ACC112 (cell line): ENCODE measurements around the gene SPATC1L.
A peak's percentile ranks its signal among the peaks of the same experiment; 100 is the strongest.

Source experiments
- H2AFZ ChIP-seq: fragments of 200-600 bp; sonication (generic); one replicate; pipeline ENCODE4 v1.6.0; 2017; ENCODE audit warnings: antibody characterized with exemption, low read length; ENCODE audit not compliant: unreplicated experiment
- H3K27ac ChIP-seq: fragments of 200-600 bp; sonication (generic); 2 replicates; pipeline ENCODE4 v1.5.1; 2014; ENCODE audit warnings: low read depth, mild to moderate bottlenecking, antibody characterized with exemption, low read length, moderate library complexity
- H3K27me3 ChIP-seq: fragments of 200-600 bp; sonication (generic); 2 replicates; pipeline ENCODE4 v1.6.1; 2014; ENCODE audit warnings: mild to moderate bottlenecking, antibody characterized with exemption, low read length, moderate library complexity, mixed read lengths; ENCODE audit not compliant: insufficient read depth
- H3K36me3 ChIP-seq: fragments of 200-600 bp; sonication (generic); 2 replicates; pipeline ENCODE4 v1.6.1; 2016; ENCODE audit warnings: mild to moderate bottlenecking, antibody characterized with exemption, low read length, moderate library complexity, mixed read lengths; ENCODE audit not compliant: insufficient read depth
- H3K4me1 ChIP-seq: fragments of 200-600 bp; sonication (generic); one replicate; pipeline ENCODE4 v1.6.1; 2016; ENCODE audit warnings: low read length, mixed read lengths; ENCODE audit not compliant: insufficient read depth, unreplicated experiment, control insufficient read depth
- H3K4me3 ChIP-seq: fragments of 200-600 bp; sonication (generic); 2 replicates; pipeline ENCODE4 v1.5.1; 2014; ENCODE audit warnings: mild to moderate bottlenecking, low read depth, low read length
- H3K79me2 ChIP-seq: fragments of 200-600 bp; sonication (generic); one replicate; pipeline ENCODE4 v1.6.0; 2016; ENCODE audit warnings: low read length; ENCODE audit not compliant: control insufficient read depth, unreplicated experiment, insufficient read depth

The SPATC1L gene

DNA sequence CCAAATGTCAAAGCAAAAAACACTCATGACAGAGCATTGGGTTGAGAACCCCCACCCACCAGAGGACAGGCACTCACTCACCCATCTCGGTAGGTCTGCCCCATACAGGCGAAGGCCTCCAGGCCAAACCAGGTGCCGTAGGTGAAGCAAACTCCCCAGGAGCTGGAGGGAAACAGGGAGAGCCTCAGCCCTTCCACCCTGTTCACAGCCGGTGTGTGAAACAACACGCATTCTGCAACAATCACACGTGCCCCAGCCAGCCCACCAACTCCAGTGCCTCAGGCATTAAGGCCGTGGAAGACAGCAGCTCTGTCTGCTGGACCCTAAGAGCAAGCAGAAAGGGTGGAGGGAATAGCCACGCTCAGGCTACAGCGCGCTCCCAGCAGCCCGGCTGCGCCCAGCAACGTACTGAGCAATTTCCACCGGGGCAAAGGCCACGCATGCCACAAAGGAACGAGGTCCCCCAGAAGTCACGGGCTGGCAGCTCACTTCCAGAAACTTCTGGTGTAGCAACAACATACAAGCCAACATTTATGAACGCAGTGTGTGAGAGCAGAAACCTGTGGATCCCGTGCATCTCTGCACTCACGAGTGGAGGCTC, 11.4 kb upstream of the SPATC1L start:
- H3K27me3 ChIP-seq: no peaks in the 10 kb centered on the region
- peaks cover 27% of the 10 kb centered on the region for H3K36me3 ChIP-seq
- peaks cover 10% of the 10 kb centered on the region for H3K4me1 ChIP-seq
- H3K27ac ChIP-seq: no peak overlapping the region
- no peaks in the 10 kb centered on the region for H3K79me2 ChIP-seq
- H2AFZ ChIP-seq: no peak overlapping the region
- H3K4me3 ChIP-seq: no peak overlapping the region

DNA sequence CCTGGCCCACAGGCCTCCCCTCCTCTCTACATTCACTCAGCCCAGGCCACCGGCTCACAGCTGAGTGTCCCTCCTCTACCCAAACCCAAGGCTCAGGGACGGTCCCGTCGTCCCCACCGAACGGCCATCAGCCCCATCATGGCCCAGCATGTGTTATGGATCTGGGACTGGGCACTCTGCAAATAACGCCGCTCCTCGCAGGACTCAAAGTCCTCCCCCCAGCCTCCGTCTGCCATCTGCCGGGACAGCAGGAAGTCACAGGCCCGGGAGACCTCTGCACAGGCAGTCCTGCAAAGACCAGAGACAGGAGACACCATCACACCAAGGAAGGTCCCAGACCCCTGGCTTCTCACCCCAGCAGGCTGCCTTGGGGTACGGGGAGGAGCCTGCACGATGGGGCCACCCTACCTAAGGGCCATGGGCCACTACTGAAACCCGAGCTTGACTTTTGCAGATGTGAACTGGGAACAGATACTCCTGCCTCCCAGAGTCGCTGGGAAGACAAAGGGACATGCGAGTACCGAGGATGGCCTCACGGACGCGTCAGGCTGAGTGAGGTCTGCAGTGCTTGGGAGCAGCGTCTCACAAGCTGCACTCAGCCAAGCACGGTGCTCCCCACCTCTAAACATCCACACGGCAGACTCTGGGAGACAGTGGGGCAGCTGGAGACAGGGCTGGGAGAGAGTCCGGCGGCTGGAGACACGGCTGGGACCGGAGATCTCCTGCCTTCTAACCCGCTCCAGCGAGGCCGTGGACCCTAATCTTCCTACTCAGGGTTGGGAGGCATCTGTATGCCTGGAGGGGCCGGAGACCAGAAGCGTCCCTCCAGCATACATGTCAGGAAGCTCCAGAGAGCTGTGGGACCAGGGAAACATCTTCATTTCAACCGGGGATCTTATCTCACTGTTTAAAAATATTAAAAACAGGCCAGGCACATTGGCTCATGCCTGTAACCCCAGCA, 10.4 kb upstream of the SPATC1L start:
- Histone ChIP-seq H2AFZ (no peak overlapping the region), H3K27ac (no peak overlapping the region), H3K4me1 (peaks cover 16% of the 10 kb centered on the region), H3K36me3 (peaks cover 26% of the 10 kb centered on the region), H3K27me3 (no peaks in the 10 kb centered on the region), H3K79me2 (no peaks in the 10 kb centered on the region), H3K4me3 (no peak overlapping the region)

DNA sequence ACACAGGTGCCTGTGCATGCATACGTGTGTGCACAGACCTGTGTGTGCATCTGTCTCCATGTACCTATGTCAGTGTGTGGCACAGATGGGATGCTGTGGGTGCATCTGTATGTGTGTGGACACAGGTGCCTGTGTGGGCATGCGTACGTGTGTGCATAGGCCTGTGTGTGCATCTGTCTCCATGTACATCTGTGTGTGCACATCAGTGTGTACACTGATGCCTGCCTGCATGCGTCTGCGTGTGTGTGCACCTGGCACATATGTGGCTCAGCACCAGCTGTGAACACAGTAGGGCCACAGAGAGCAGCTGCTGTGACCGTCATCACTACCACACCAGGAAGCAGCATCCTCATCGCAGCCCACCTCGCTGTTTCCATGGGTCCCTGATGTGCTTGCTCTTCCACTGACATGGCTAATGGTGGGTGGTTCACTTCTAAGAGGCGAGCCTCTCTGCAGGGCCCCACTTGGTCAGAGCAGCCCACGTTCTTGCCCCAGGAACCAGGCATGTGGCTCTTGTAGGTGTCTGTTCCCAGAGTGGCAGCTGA, 9.6 kb upstream of the SPATC1L start:
- Histone ChIP-seq H3K36me3 (peaks cover 20% of the 10 kb centered on the region; the same call in 1 of the 2 replicates), H2AFZ (no peak overlapping the region), H3K79me2 (no peaks in the 10 kb centered on the region), H3K27ac (no peak overlapping the region), H3K27me3 (no peaks in the 10 kb centered on the region), H3K4me1 (peaks cover 23% of the 10 kb centered on the region), H3K4me3 (no peak overlapping the region)

DNA sequence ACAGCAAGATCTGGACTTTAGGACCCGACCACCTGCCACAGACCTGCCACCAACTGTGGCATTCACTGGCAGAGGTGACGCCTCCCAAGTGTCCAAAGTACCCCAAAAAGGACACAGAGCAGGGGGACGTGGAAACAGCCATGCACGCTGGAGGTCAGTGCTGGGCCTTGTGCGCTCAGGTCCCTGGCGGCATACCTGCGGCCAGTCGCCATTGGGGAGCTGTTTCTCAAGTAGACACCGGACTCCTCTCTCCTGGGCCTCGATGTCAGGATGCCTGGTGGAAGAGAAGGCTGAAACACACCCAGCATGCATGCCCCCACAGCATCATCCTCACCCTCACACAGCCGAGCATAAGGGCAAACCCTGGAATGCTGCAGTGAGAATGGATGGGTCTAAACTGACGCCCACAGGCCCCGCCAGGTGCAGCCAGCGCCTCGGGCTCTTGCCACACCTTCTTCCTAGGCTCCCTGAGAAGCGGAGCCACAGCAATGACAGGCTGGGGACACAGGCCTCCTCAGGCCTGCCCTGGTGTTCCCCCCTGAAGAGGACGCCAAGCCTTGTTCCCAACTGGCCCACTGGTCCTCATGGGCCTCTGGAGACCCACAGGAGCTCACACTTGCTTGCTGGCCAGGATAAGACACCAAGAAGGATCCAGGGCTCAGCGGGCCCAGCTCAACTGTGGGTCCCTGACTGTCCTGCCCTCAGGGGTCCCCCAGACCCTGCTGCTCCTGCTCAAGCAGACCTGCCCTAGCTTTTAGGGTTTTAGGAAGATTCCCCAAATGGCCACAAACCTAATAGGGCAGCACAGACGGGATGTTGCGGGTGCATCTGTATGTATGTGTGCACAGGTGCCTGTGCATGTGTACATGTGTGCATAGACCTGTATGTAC, 7.7 kb upstream of the SPATC1L start:
- H3K4me3 ChIP-seq: no peak overlapping the region
- peaks cover 36% of the 10 kb centered on the region for H3K4me1 ChIP-seq
- no peak overlapping the region for H2AFZ ChIP-seq
- H3K79me2 ChIP-seq: no peaks in the 10 kb centered on the region
- no peaks in the 10 kb centered on the region for H3K27me3 ChIP-seq
- H3K36me3 ChIP-seq: peaks cover 19% of the 10 kb centered on the region; the same call in 1 of the 2 replicates
- no peak overlapping the region for H3K27ac ChIP-seq

DNA sequence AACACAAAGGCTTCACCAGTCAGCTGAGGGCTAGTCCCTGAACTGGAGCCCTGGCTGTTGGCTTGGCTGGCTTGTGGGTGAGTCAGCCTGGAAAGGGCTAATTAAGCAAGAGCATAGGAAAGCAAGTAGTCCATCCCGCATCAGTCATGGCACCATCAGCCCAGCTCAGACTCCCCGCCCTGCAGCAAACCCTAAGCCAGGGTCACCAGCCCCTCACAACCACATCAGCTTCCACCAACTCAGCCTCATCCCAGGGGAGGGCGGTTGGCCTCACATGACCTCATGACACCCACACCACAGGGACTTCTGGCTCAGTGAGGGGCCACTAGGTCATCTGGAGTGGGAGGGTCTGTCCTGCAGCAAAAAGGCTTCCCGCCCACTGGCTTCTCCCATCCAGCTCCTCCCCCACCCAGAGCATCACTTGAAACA, 7.0 kb upstream of the SPATC1L start:
- H3K36me3 ChIP-seq: peaks cover 15% of the 10 kb centered on the region; the same call in 1 of the 2 replicates
- no peaks in the 10 kb centered on the region for H3K27me3 ChIP-seq
- H3K27ac ChIP-seq: peak overlapping the region; percentile 56
- no peak overlapping the region for H2AFZ ChIP-seq
- H3K79me2 ChIP-seq: no peaks in the 10 kb centered on the region
- no peak overlapping the region for H3K4me3 ChIP-seq
- H3K4me1 ChIP-seq: peaks cover 36% of the 10 kb centered on the region

DNA sequence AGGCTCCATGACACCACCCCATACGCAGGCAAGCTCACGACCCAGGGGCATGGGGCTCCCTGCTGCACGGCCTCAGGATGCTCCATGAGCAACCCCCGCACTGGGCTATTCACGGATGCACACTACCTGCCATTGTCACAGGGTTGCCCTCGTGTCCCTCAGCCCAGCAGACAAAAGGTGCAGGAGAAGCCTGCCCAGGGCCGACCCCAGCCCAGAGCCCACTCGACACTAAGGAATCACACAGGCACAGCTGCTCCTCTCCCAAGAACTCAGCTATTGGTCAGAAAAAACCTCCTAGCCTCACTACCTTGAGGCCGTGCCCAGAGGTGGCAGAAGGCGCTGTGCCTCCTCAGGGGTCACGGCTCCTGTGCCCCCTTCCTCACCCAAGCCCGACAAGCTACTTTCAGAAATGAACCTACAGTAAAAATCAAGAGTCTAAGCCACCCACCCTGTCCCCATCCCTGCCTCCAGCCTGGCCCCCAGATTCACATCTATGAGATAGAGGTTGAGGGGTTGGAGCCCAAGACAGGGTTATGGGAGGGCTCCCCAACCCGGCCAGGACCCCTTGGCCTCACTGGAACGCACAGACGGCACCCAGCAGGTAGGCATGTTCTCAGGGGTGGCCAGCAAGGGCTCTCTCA, 6.4 kb upstream of the SPATC1L start:
- no peaks in the 10 kb centered on the region for H3K27me3 ChIP-seq
- peak overlapping the region; percentile 56 for H3K27ac ChIP-seq
- no peaks in the 10 kb centered on the region for H3K79me2 ChIP-seq
- H3K4me3 ChIP-seq: no peak overlapping the region
- H3K36me3 ChIP-seq: peaks cover 15% of the 10 kb centered on the region; the same call in 1 of the 2 replicates
- no peak overlapping the region for H2AFZ ChIP-seq
- H3K4me1 ChIP-seq: peaks cover 36% of the 10 kb centered on the region

DNA sequence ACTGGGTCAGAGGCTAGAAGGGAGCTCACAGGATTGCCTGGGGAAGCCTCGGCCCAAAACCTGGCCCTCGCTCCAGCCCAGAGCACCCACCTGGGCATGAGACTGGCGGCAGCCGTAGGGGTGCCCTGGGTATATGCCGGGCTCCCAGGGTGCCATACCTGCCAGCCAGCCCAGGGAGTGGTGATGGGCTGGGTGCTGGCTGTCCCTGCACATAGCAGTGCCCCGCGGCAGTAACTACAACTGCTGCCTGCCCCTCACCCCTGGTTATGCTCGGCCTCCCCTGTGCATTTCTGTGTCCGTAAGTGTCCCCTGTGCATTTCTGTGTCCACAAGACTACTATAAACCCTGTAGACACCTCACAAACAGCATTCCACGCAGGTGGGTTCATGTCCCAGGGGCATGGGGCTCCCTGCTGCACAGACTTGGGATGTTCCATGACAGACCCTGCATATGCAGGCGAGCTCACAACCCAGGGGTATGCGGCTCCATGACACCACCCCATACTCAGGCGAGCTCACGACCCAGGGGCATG, 5.8 kb upstream of the SPATC1L start:
- Histone ChIP-seq H3K36me3 (peaks cover 15% of the 10 kb centered on the region; the same call in 1 of the 2 replicates), H3K4me3 (no peak overlapping the region), H3K79me2 (no peaks in the 10 kb centered on the region), H2AFZ (no peak overlapping the region), H3K27ac (no peak overlapping the region), H3K27me3 (no peaks in the 10 kb centered on the region), H3K4me1 (peaks cover 40% of the 10 kb centered on the region)

DNA sequence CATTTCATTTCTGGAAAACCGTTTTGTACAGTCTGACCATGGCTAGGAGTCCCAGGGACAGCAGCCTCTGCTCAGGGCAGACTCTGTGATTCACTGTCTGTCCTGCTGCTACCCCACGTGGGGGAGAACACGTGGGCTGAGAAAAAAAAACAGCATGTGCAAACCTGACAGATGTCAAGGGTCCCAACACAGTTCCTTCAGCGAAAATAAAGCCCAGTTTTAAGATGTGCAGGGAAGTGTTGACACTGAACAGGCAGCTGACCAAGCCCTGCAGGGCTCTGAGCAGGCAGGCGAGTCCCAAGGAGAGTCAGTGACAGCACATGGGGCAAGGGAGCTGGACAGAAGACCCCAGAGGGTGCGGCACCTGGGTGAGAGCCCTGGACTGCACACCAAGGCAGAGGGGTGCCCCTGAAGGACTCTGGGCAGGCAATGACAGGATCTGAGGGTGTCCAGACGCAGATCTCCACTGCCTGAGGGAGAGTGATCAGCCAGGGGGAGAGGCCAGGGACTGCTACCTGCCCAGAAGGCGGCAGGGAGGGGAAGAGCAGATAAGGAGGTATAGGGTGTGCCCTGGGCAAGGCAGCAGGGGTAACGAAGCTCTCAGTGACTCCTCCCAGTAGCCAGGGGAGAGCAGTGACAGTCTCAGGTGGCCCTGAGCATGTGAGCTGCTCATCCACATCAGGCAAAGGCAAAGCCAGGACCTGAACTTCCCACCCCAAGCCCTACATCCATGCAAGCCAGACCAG, 5.1 kb upstream of the SPATC1L start:
- Histone ChIP-seq H3K27me3 (no peaks in the 10 kb centered on the region), H3K36me3 (peaks cover 12% of the 10 kb centered on the region; the same call in 1 of the 2 replicates), H3K4me1 (peaks cover 40% of the 10 kb centered on the region), H3K4me3 (peak overlapping the region; percentile 40; the same call in 1 of the 2 replicates), H2AFZ (no peak overlapping the region), H3K27ac (peak overlapping the region; percentile 59; the same call in 1 of the 2 replicates), H3K79me2 (no peaks in the 10 kb centered on the region)
